Colonic mucosa (tissue), 4 donors: ENCODE results near the gene CPAMD8. TPM values are rescaled to one million over a fixed set of nuclear protein-coding genes. Genes with fewer than 3 reads are reported as not detected.

Experiments
- DNase-seq: peaks from one replicate; pipeline ENCODE4 v3.0.0-alpha.2; 2020
- H3K27ac ChIP-seq: fragments of 200-600 bp; one replicate; pipeline ENCODE4 v1.8.0; 2021
- H3K27me3 ChIP-seq: fragments of 200-600 bp; one replicate; pipeline ENCODE4 v1.8.0; 2021
- H3K36me3 ChIP-seq: fragments of 200-600 bp; one replicate; pipeline ENCODE4 v1.8.0; 2021
- H3K4me1 ChIP-seq: fragments of 200-600 bp; one replicate; pipeline ENCODE4 v1.8.0; 2021; ENCODE audit warnings: mild to moderate bottlenecking
- H3K4me3 ChIP-seq: fragments of 200-600 bp; one replicate; pipeline ENCODE4 v1.8.0; 2021
- H3K9ac ChIP-seq, 2 donors: one replicate each; pipeline ENCODE4 v1.7.0; 2013; ENCODE audit warnings: control low read depth in 2 of 2, low read depth in 2 of 2, low read length in 2 of 2
- H3K9me3 ChIP-seq: fragments of 200-600 bp; one replicate; pipeline ENCODE4 v1.8.0; 2021
- CTCF ChIP-seq: fragments of 200-600 bp; IDR thresholded peaks from one replicate; pipeline ENCODE4 v1.8.0; 2022; ENCODE audit warnings: antibody characterized with exemption, mild to moderate bottlenecking
- intact Hi-C: fragments of 100-400 bp; cut with DNase I; formaldehyde crosslinking; loops from one replicate; pipeline ENCODE4 v1.14.1; 2022
- total RNA-seq, 2 donors: library from RNA; stranded (reverse); fragmentation: NEBNext Ultra II Directional in 1 of 2; extraction: Animal tissue kit (Norgen Biotek cat#: 25700) in 1 of 2; gene quantifications; one replicate each; pipeline ENCODE4 v1.2.1, GENCODE V29; 2021
- donor health status: healthy.
- donor health status: DM: no; HTN: no; CAD: no.
- donor health status: DM: no; HTN: no; CAD: no.

Gene CPAMD8
- total RNA-seq, 2 donors from 2014 or later: 1.8 to 3.5 TPM

GRCh38 chr19:17041976-17042375, 15.4 kb upstream of the CPAMD8 start:
- no peak for TF ChIP-seq CTCF
- Histone ChIP-seq H3K27ac (peak overlapping the region; percentile 91), H3K36me3 (no peaks in the 10 kb centered on the region), H3K9me3 (no peaks in the 10 kb centered on the region), H3K4me1 (no peaks in the 10 kb centered on the region), H3K4me3 (no peak overlapping the region), H3K27me3 (no peaks in the 10 kb centered on the region), H3K9ac (peak overlapping the region; percentile 36 to 77)
- intact Hi-C loops: no loop called here
- peak; percentile 61 for DNase-seq

GRCh38 chr19:17037966-17038500, 11.4 kb upstream of the CPAMD8 start:
- no peaks in the 10 kb centered on the region for H3K27me3 ChIP-seq
- H3K4me3 ChIP-seq: no peak overlapping the region
- H3K27ac ChIP-seq: no peak overlapping the region
- DNase-seq: no peak
- H3K36me3 ChIP-seq: no peaks in the 10 kb centered on the region
- intact Hi-C loops: no loop called here
- no peaks in the 10 kb centered on the region for H3K4me1 ChIP-seq
- no peak for TF ChIP-seq CTCF
- no peaks in the 10 kb centered on the region for H3K9me3 ChIP-seq
- no peak overlapping the region for H3K9ac ChIP-seq

- Histone ChIP-seq H3K27me3 (no peaks in the 10 kb centered on the region), H3K9me3 (no peaks in the 10 kb centered on the region), H3K4me1 (no peaks in the 10 kb centered on the region), H3K27ac (no peak overlapping the region), H3K36me3 (no peaks in the 10 kb centered on the region), H3K4me3 (no peak overlapping the region), H3K9ac (no peak overlapping the region)
- no peak for TF ChIP-seq CTCF
- no peak for DNase-seq
- intact Hi-C loops: no loop called here
These were observed 10.6 kb upstream of the CPAMD8 start for GRCh38 chr19:17037184-17037583.

- no peak for TF ChIP-seq CTCF
- Histone ChIP-seq H3K27me3 (no peaks in the 10 kb centered on the region), H3K9me3 (no peaks in the 10 kb centered on the region), H3K27ac (no peak overlapping the region), H3K9ac (no peak overlapping the region), H3K36me3 (no peaks in the 10 kb centered on the region), H3K4me1 (no peaks in the 10 kb centered on the region), H3K4me3 (no peak overlapping the region)
- no peak for DNase-seq
- intact Hi-C loops: no loop called here
These were observed 10.0 kb upstream of the CPAMD8 start for GRCh38 chr19:17036640-17037039.

GRCh38 chr19:17035842-17036424, 9.3 kb upstream of the CPAMD8 start:
- H3K4me1 ChIP-seq: no peaks in the 10 kb centered on the region
- intact Hi-C loops: no loop called here
- H3K27ac ChIP-seq: no peak overlapping the region
- H3K9ac ChIP-seq: no peak overlapping the region
- no peak overlapping the region for H3K4me3 ChIP-seq
- H3K36me3 ChIP-seq: no peaks in the 10 kb centered on the region
- no peak for DNase-seq
- H3K9me3 ChIP-seq: no peaks in the 10 kb centered on the region
- TF ChIP-seq CTCF: no peak
- H3K27me3 ChIP-seq: no peaks in the 10 kb centered on the region
